Measurements from ENCODE around the gene GOLGA6D.

DNA sequence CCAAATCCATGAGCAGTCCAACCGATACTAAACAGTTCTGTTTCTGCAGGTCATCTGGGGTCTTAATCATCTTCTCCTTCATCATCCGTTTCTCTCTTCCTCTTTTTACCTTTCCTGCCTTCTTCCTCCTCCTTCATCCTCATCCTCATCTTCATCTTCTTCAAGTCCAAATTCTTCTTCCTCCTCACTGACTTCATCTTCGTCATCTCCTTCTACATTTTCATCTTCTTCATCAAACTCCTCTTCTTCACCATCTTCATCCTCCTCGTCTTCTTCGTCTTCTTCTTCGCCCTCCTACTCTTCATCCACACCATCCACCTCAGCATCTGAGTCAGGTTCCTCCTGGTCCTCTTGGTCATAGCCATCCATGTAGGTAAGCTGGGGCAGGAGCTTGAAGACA, 39.1 kb downstream of the GOLGA6D start:
- TF ChIP-seq, protein P1, sequence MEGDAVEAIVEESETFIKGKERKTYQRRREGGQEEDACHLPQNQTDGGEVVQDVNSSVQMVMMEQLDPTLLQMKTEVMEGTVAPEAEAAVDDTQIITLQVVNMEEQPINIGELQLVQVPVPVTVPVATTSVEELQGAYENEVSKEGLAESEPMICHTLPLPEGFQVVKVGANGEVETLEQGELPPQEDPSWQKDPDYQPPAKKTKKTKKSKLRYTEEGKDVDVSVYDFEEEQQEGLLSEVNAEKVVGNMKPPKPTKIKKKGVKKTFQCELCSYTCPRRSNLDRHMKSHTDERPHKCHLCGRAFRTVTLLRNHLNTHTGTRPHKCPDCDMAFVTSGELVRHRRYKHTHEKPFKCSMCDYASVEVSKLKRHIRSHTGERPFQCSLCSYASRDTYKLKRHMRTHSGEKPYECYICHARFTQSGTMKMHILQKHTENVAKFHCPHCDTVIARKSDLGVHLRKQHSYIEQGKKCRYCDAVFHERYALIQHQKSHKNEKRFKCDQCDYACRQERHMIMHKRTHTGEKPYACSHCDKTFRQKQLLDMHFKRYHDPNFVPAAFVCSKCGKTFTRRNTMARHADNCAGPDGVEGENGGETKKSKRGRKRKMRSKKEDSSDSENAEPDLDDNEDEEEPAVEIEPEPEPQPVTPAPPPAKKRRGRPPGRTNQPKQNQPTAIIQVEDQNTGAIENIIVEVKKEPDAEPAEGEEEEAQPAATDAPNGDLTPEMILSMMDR (IDR thresholded peaks at IDR 0.05), result no peak
- no peak for TF ChIP-seq POLR2A (IDR thresholded peaks at IDR 0.05; ENCODE audit: low read depth)

All from esophagus muscularis mucosa (tissue), 3 donors.